ENCODE measurements around the gene GSTCD. TPM values are rescaled to one million over a fixed set of nuclear protein-coding genes. Genes with fewer than 3 reads are reported as not detected.
"Not testable (repeated sequence)": the region's sequence is repeated elsewhere in the genome, so short reads cannot be mapped to it uniquely, and the experiment has no call there.

The GSTCD gene
- polyA plus RNA-seq, 2 donors, result 1.5 to 2.6 TPM

GRCh38 chr4:105751718-105752299, 43.2 kb downstream of the GSTCD start:
- Histone ChIP-seq H3K9me3 (ENCODE audit: control insufficient read depth in 2 of 2, insufficient read depth in 1 of 2, low read depth in 1 of 2, low read length in 1 of 2) (no peaks in the 10 kb centered on the region), H3K27me3 (ENCODE audit: control insufficient read depth in 1 of 2, insufficient read depth in 2 of 2, low read length in 2 of 2) (no peaks in the 10 kb centered on the region)

GRCh38 chr4:105753361-105753760, 44.8 kb downstream of the GSTCD start:
- H3K4me1 ChIP-seq (ENCODE audit: control insufficient read depth in 2 of 2, insufficient read depth in 2 of 2, low read length in 1 of 2), result no peaks in the 10 kb centered on the region
- 91 to 93% methylated on average over 1 of the region's 1 CpG for WGBS, 2 donors
- H3K27me3 ChIP-seq (ENCODE audit: control insufficient read depth in 1 of 2, insufficient read depth in 2 of 2, low read length in 2 of 2), result no peaks in the 10 kb centered on the region
- no peak overlapping the region for H3K4me3 ChIP-seq (ENCODE audit: low read depth in 1 of 2, low read length in 2 of 2)
- no peaks in the 10 kb centered on the region for H3K9me3 ChIP-seq (ENCODE audit: control insufficient read depth in 2 of 2, insufficient read depth in 1 of 2, low read depth in 1 of 2, low read length in 1 of 2)
- no peak overlapping the region for H3K27ac ChIP-seq (ENCODE audit: low read depth in 2 of 2, low read length in 1 of 2)
- H3K36me3 ChIP-seq (ENCODE audit: control insufficient read depth in 2 of 2, insufficient read depth in 2 of 2, low read length in 1 of 2), result no peaks in the 10 kb centered on the region

More at GRCh38 chr4:105751718-105752299, 43.2 kb downstream of the GSTCD start:
- no peaks in the 10 kb centered on the region for H3K4me1 ChIP-seq (ENCODE audit: control insufficient read depth in 2 of 2, insufficient read depth in 2 of 2, low read length in 1 of 2)
- no peak overlapping the region for H3K27ac ChIP-seq (ENCODE audit: low read depth in 2 of 2, low read length in 1 of 2)
- H3K36me3 ChIP-seq (ENCODE audit: control insufficient read depth in 2 of 2, insufficient read depth in 2 of 2, low read length in 1 of 2), result no peaks in the 10 kb centered on the region
- 59 to 70% methylated on average over 2 of the region's 2 CpGs for WGBS, 2 donors
- H3K4me3 ChIP-seq (ENCODE audit: low read depth in 1 of 2, low read length in 2 of 2), result no peak overlapping the region

GRCh38 chr4:105755375-105755774, 46.8 kb downstream of the GSTCD start:
- Histone ChIP-seq H3K9me3 (ENCODE audit: control insufficient read depth in 2 of 2, insufficient read depth in 1 of 2, low read depth in 1 of 2, low read length in 1 of 2) (no peaks in the 10 kb centered on the region), H3K27me3 (ENCODE audit: control insufficient read depth in 1 of 2, insufficient read depth in 2 of 2, low read length in 2 of 2) (no peaks in the 10 kb centered on the region), H3K36me3 (ENCODE audit: control insufficient read depth in 2 of 2, insufficient read depth in 2 of 2, low read length in 1 of 2) (no peaks in the 10 kb centered on the region), H3K4me3 (ENCODE audit: low read depth in 1 of 2, low read length in 2 of 2) (no peak overlapping the region), H3K4me1 (ENCODE audit: control insufficient read depth in 2 of 2, insufficient read depth in 2 of 2, low read length in 1 of 2) (no peaks in the 10 kb centered on the region), H3K27ac (ENCODE audit: low read depth in 2 of 2, low read length in 1 of 2) (no peak overlapping the region)

- no peak overlapping the region for H3K27ac ChIP-seq (ENCODE audit: low read depth in 2 of 2, low read length in 1 of 2)
- no peak overlapping the region for H3K4me3 ChIP-seq (ENCODE audit: low read depth in 1 of 2, low read length in 2 of 2)
- 92 to 93% methylated on average over 1 of the region's 1 CpG for WGBS, 2 donors
- no peaks in the 10 kb centered on the region for H3K27me3 ChIP-seq (ENCODE audit: control insufficient read depth in 1 of 2, insufficient read depth in 2 of 2, low read length in 2 of 2)
- no peaks in the 10 kb centered on the region for H3K9me3 ChIP-seq (ENCODE audit: control insufficient read depth in 2 of 2, insufficient read depth in 1 of 2, low read depth in 1 of 2, low read length in 1 of 2)
- H3K36me3 ChIP-seq (ENCODE audit: control insufficient read depth in 2 of 2, insufficient read depth in 2 of 2, low read length in 1 of 2), result no peaks in the 10 kb centered on the region
- no peaks in the 10 kb centered on the region for H3K4me1 ChIP-seq (ENCODE audit: control insufficient read depth in 2 of 2, insufficient read depth in 2 of 2, low read length in 1 of 2)
Observed at GRCh38 chr4:105758958-105759357, 50.4 kb downstream of the GSTCD start.

- Histone ChIP-seq H3K4me1 (ENCODE audit: control insufficient read depth in 2 of 2, insufficient read depth in 2 of 2, low read length in 1 of 2) (no peaks in the 10 kb centered on the region), H3K27me3 (ENCODE audit: control insufficient read depth in 1 of 2, insufficient read depth in 2 of 2, low read length in 2 of 2) (no peaks in the 10 kb centered on the region), H3K36me3 (ENCODE audit: control insufficient read depth in 2 of 2, insufficient read depth in 2 of 2, low read length in 1 of 2) (no peaks in the 10 kb centered on the region), H3K27ac (ENCODE audit: low read depth in 2 of 2, low read length in 1 of 2) (no peak overlapping the region), H3K4me3 (ENCODE audit: low read depth in 1 of 2, low read length in 2 of 2) (no peak overlapping the region), H3K9me3 (ENCODE audit: control insufficient read depth in 2 of 2, insufficient read depth in 1 of 2, low read depth in 1 of 2, low read length in 1 of 2) (no peaks in the 10 kb centered on the region)
- 88 to 89% methylated on average over 6 of the region's 6 CpGs for WGBS, 2 donors
Observed at GRCh38 chr4:105765690-105766407, 57.3 kb downstream of the GSTCD start.

- 63 to 72% methylated on average over 2 of the region's 2 CpGs for WGBS, 2 donors
- Histone ChIP-seq H3K36me3 (ENCODE audit: control insufficient read depth in 2 of 2, insufficient read depth in 2 of 2, low read length in 1 of 2) (no peaks in the 10 kb centered on the region), H3K27ac (ENCODE audit: low read depth in 2 of 2, low read length in 1 of 2) (no peak overlapping the region), H3K27me3 (ENCODE audit: control insufficient read depth in 1 of 2, insufficient read depth in 2 of 2, low read length in 2 of 2) (no peaks in the 10 kb centered on the region), H3K4me1 (ENCODE audit: control insufficient read depth in 2 of 2, insufficient read depth in 2 of 2, low read length in 1 of 2) (no peaks in the 10 kb centered on the region), H3K4me3 (ENCODE audit: low read depth in 1 of 2, low read length in 2 of 2) (no peak overlapping the region), H3K9me3 (ENCODE audit: control insufficient read depth in 2 of 2, insufficient read depth in 1 of 2, low read depth in 1 of 2, low read length in 1 of 2) (no peaks in the 10 kb centered on the region)
Observed at GRCh38 chr4:105767579-105767978, 59.0 kb downstream of the GSTCD start.

- H3K4me3 ChIP-seq (ENCODE audit: low read depth in 1 of 2, low read length in 2 of 2); H3K27me3 ChIP-seq (ENCODE audit: control insufficient read depth in 1 of 2, insufficient read depth in 2 of 2, low read length in 2 of 2); H3K4me1 ChIP-seq (ENCODE audit: control insufficient read depth in 2 of 2, insufficient read depth in 2 of 2, low read length in 1 of 2); H3K9me3 ChIP-seq (ENCODE audit: control insufficient read depth in 2 of 2, insufficient read depth in 1 of 2, low read depth in 1 of 2, low read length in 1 of 2); H3K27ac ChIP-seq (ENCODE audit: low read depth in 2 of 2, low read length in 1 of 2); H3K36me3 ChIP-seq (ENCODE audit: control insufficient read depth in 2 of 2, insufficient read depth in 2 of 2, low read length in 1 of 2): not testable (repeated sequence)
Observed at GRCh38 chr4:105770524-105770923, 61.9 kb downstream of the GSTCD start.

GRCh38 chr4:105772065-105772464, 63.5 kb downstream of the GSTCD start:
- not testable (repeated sequence) for H3K4me3 ChIP-seq (ENCODE audit: low read depth in 1 of 2, low read length in 2 of 2); H3K36me3 ChIP-seq (ENCODE audit: control insufficient read depth in 2 of 2, insufficient read depth in 2 of 2, low read length in 1 of 2); H3K27ac ChIP-seq (ENCODE audit: low read depth in 2 of 2, low read length in 1 of 2); H3K27me3 ChIP-seq (ENCODE audit: control insufficient read depth in 1 of 2, insufficient read depth in 2 of 2, low read length in 2 of 2); H3K4me1 ChIP-seq (ENCODE audit: control insufficient read depth in 2 of 2, insufficient read depth in 2 of 2, low read length in 1 of 2); H3K9me3 ChIP-seq (ENCODE audit: control insufficient read depth in 2 of 2, insufficient read depth in 1 of 2, low read depth in 1 of 2, low read length in 1 of 2)

- H3K27ac ChIP-seq (ENCODE audit: low read depth in 2 of 2, low read length in 1 of 2); H3K36me3 ChIP-seq (ENCODE audit: control insufficient read depth in 2 of 2, insufficient read depth in 2 of 2, low read length in 1 of 2); H3K9me3 ChIP-seq (ENCODE audit: control insufficient read depth in 2 of 2, insufficient read depth in 1 of 2, low read depth in 1 of 2, low read length in 1 of 2); H3K27me3 ChIP-seq (ENCODE audit: control insufficient read depth in 1 of 2, insufficient read depth in 2 of 2, low read length in 2 of 2); H3K4me1 ChIP-seq (ENCODE audit: control insufficient read depth in 2 of 2, insufficient read depth in 2 of 2, low read length in 1 of 2); H3K4me3 ChIP-seq (ENCODE audit: low read depth in 1 of 2, low read length in 2 of 2): not testable (repeated sequence)
- 90 to 96% methylated on average over 9 of the region's 9 CpGs for WGBS, 2 donors
Observed at GRCh38 chr4:105775760-105776415, 67.3 kb downstream of the GSTCD start.

GRCh38 chr4:105780176-105780575, 71.6 kb downstream of the GSTCD start:
- whole genome bisulfite sequencing, 2 donors, result 66 to 74% methylated on average over 2 of the region's 2 CpGs
- no peak overlapping the region for H3K4me3 ChIP-seq (ENCODE audit: low read depth in 1 of 2, low read length in 2 of 2)
- H3K36me3 ChIP-seq (ENCODE audit: control insufficient read depth in 2 of 2, insufficient read depth in 2 of 2, low read length in 1 of 2), result no peaks in the 10 kb centered on the region
- no peaks in the 10 kb centered on the region for H3K27me3 ChIP-seq (ENCODE audit: control insufficient read depth in 1 of 2, insufficient read depth in 2 of 2, low read length in 2 of 2)
- H3K4me1 ChIP-seq (ENCODE audit: control insufficient read depth in 2 of 2, insufficient read depth in 2 of 2, low read length in 1 of 2), result no peaks in the 10 kb centered on the region
- H3K9me3 ChIP-seq (ENCODE audit: control insufficient read depth in 2 of 2, insufficient read depth in 1 of 2, low read depth in 1 of 2, low read length in 1 of 2), result no peaks in the 10 kb centered on the region
- no peak overlapping the region for H3K27ac ChIP-seq (ENCODE audit: low read depth in 2 of 2, low read length in 1 of 2)
